Kidney tubule cell (primary cell): ENCODE measurements around the gene USH2A.

Source experiments
- DNase-seq: peaks from one replicate; pipeline ENCODE4 v3.0.0-alpha.2; 2018; ENCODE audit warnings: low spot score

The USH2A gene

DNA sequence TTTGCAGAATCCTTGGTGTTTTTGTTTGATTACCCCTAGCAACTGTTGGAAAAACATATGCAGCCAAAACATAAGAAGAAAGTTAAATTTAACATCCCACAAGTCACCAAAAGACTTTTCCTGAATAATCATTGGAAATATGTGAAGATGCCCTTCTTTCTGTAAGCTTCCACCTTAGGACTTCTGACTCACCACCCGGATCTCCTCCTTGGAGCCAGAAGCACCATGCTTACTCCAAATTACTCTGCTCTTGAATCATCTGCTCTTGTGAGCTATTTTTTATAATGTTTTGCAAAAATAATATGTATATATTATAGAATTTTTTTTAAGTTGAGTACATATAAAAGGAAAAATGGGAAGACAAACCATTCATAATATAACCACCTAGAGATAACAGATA is 464.4 kb downstream of the USH2A start:
- DNase-seq: no peak

DNA sequence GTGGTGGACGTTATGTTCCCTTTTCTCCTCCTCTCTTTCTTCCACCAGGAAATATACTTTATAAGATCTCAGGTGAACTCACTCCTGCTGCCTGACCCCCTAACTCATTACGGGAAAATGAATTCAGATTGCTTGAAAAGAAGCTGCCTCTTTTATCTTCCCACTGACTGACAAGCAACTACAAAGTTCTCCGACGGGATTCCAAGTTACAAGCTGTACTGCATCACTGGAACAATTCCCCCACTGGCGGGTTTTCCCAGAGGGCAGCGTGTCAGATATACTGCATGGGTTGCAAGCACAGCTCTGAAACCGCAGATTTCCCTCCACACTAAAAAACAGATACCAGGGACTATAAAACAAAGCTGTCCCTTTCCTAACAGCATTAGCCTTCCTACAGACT is 465.6 kb downstream of the USH2A start:
- no peak for DNase-seq

DNA sequence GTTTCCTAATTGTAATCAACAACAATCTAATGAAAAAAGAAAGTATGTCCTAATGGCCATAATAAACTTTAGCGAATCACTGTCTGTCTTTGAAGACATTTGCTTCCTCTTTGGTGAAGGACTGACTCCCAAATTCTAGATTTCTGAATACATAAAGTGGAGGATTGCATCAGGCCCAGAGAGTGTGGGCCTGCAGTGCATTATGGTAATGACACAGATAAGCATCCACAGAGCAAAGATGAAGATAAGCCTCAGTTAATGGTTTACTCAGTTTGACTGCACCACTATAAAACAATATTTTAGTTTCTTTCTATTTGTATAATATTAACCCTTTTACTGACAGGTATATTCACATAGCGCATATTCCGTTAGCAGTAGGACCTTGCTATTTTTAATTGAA is 490.7 kb downstream of the USH2A start:
- DNase-seq: no peak

DNA sequence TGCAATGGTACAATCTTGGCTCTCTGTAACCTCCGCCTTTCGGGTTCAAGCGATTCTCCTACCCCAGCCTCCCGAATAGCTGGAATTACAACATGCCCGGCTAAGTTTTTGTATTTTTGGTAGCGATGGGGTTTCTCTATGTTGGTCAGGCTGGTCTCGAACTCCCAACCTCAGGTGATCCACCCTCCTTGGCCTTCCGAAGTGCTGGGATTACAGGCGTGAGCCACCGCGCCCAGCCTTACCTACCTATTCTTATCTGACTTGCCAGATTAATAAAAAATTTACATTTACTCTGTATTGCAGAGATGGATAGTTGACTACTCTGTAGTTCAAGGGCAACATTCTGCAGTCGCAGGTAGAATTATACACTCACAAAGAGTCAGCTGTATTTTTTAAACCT is 496.6 kb downstream of the USH2A start:
- DNase-seq: no peak

DNA sequence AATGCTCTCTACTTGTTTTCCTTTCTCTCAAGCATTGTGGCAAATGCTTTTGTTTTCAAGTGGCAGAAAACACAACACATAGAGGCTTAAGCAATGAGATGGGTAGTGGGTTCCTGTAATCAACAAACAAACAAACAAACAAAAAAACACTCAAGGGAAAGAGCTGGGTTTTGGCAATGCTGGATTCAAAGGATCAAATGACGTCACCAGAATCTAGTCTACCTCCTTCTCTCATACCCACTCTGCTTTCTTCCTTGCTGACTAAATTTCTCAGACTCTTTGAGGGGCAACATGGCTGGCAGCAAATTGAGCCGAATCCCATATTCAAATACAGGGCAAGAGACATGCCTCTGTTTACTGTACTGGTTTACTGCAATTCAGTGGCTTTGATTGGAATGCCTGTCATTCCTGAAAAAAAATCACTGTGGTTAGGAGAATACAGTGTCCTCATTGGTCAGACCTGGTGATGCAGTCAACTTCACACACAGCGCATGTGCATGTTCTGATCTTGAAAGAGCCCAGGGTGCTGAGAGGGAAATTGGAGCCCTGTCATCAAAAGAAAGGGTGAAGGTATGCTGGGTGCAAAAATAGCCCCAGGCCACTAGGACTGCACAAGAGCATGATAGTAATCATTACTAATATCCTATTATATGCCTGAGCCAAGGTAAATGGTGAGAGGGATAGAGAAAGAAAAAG is 500.0 kb downstream of the USH2A start:
- no peak for DNase-seq

DNA sequence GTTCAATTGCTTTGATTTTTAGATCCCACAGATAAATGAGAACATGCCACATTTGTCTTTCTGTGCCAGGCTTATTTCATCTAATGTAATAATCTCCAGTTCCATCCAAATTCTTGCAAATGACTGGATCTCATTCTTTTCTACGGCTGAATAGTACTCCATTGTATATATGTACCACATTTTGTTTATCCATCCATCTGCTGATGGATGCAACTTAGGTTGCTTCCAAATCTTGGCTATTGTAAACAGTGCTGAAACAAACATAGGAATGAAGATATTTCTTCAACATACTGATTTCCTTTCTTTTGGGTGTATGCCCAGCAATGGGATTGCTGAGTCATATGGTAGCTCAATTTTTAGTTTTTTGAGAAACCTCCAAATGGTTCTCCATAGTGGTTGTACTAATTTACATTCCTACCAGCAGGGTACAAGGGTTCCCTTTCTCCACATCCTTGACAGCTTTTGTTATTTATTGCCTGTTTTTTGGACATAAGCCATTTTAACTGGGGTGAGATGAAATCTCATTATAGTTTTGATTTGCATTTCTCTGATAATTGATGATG is 511.8 kb downstream of the USH2A start:
- no peak for DNase-seq

DNA sequence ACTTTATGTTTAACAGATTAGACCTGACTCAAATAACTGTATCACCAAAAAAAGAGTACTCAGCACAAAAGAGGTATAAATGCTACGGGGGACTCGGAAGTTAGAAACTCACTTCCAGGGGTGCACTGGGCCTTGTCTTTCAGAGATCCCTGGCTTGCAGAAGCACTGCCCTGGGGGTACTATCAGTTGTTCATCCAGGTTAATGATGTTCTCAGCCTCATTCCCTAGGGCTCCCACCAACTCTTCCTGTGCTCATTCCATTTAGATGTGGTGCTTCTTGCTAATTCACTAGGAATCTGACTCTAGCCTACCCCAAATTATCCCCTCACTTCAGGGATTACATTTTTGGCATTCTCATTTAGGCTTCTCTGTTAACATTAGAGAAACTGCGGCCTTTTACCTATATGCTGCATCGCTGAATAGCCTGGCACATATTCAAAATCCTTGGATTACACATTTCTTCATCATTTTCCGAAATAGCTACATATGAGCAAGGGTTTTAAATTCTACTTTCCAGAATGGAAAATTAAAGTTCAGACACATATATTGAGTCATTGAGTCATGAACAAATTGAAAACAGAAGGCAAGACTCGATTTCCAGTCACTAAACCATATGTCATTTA is 517.6 kb downstream of the USH2A start:
- no peak for DNase-seq

DNA sequence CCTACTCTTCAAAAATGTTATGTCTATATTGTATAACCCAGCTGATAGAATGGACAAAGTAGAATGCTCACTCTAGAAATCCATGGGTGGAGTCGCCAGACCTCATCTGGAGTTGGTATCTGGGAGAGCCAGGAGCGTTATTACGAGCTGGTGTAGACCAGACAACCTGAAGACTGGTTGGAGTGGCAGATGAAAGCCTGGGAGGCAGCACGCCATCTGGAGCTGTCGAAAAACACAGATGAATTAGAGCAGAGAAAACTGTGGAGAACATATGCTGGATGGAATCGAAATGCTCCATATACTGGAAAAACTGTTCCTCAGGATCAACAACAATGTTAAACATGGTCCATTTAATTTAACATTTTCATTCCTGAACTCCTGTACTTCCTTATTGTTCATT is 522.6 kb downstream of the USH2A start:
- DNase-seq: no peak

DNA sequence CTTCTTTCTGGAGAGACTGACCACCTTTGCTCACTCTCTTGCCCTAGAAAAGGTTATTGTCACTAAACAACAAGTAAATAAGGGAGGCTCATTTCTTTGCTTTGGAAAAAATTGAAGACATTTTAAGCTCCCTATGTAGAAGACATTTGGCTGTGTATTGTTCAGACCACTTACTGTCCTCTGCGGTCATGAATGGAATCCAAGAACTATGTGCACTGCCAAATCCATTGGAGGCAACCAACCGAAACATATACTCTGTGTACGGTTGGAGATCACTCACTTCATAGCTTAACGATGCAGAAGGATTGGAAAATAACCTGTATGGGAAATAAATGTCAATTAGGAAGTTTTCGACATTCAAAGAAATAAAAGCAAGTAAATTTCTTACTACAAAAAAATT is 523.3 kb downstream of the USH2A start:
- DNase-seq: peak; percentile 31

DNA sequence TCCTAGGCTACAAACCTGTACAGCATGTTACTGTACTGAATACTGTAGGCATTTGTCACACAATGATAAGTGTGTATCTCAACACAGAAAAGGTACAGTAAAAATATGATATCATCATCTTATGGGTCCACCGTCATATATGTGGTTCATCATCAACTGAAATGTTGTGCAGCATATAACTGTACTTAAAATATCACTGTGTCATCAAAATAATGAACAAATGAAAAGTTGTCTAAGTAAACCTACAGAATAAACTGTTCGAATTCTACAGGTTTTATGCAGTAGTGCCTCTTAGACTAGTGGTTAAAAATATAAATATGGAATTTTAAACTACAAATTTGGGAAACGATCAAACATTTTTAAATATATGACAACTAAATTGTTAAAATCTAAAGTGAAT is 527.4 kb downstream of the USH2A start:
- no peak for DNase-seq

DNA sequence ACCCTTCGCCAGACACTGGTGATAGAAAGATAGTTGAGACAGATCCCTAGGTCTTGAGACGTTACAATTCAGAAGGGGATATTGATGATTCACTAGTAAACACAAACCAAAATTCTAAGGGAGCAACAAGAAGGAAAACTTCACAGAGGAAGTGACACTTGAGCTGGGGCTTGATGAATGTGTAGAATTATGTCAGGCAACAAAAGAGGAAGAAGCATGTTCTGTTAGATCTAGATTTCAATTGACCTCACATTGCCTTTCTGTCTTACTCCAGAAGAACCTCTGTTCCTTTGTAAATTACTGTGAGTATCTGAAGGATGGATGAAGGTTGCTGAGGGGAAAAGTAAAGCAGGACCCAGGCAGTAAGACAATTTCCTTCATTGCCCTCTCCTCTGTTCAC is 528.0 kb downstream of the USH2A start:
- no peak for DNase-seq

DNA sequence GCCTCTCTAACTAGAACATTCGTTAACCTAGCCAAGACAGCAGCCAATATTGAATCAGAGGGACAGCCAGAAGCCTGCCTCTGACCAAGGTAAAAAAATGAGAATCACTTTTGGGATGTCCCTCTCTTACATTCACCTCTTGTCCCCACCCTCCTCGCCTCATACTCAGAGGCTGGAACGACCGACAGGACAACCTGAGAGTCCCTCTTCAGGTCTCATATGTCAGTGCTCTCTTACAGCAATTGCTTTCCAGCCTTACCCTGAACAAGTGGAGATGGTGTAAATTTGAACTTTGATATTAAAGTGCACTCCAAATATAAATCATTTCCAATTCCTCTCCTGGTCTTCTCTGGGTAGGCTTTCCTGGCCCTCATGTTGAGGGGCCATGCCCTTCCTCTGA is 528.6 kb downstream of the USH2A start:
- DNase-seq: no peak

DNA sequence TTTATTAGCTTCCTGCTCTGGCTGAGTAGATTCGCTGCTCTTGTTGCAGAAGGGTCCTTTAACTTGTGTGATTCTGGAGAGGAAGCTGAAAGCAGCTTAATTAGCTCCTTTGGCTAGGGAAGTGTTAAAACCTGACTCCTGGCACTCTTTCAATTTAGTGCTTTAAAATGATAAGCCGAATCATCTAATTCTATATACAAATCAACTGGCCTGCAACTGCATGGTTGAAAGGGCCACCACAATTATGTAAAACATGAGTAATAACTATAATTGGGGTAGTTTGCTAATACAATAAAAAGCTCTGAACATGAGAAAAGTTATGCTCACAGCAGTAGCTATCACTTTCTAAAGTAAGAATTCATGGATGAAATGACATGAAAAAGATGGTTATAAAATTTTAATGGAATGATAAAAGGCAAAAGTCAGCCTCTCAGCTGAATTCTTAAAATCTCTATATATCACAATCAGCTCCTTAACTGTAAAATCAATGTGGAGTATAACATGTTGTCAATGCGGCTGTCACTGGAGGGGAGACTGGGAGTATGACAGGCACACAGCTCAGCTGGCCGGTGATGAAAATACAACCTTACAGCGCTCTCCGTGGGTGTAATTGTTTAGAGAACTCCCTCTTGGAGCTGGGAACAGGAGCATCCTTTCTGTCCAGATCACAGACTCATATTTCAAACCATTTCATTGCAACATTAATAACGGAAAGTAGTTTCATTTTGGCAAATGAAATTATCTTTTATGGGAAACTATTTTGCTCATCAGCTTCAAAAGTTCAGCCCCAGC is 531.8 kb downstream of the USH2A start:
- DNase-seq: no peak

DNA sequence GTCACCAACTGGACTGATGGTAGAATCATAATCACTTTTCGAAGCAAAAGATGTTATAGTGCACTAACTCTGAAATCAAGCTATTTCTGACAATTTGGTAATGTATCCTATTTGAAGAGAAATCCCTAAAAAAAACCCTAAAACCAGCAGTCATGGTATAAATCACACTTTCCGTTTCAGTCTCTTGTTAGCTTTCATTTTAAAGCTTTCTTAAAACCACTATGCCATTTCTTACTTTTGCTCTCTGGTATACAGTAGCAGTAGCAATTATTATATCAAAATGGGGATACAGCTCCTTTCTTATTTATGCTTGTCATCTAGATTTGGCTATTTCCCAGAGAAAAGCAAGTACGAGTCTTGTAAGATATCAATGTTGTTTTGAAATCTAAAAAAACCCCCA is 532.8 kb downstream of the USH2A start:
- DNase-seq: no peak

DNA sequence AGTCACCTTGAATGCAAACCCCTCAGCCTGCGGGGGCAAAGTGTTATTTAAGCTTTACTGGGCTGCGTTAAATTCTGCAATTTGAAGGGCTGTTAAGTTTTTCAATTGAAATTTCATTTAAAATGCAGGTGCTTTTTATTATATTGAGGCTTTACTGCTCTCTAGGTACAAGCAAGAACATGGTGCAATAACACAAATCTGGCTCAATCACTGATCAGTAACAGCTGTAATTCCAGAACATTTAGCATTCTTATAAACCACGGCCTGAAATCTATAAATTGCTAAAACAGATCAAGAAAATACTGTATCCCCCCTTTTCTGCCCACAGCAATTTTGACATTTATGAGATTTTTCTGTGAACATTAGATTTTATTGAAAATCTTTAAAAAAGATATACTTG is 533.4 kb downstream of the USH2A start:
- DNase-seq: no peak

DNA sequence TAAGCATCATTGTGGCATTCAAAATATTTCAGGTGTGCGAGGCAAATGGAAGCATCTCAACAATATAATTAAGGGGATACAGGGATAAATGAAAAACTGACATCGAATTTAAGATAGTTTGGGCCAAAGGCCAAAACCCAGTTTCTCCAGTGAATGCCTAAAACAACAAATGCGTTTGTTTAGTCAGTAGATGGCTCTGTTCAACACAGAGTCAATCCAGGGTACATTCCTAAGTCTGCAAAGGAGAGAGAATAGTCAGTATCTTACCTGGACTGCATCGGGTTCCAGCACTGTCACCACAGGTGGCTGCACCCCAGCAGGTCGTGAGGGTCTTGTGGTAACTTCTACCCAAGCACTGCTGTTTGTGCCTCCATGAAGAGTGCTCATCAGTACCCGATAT is 535.1 kb downstream of the USH2A start:
- DNase-seq: no peak

DNA sequence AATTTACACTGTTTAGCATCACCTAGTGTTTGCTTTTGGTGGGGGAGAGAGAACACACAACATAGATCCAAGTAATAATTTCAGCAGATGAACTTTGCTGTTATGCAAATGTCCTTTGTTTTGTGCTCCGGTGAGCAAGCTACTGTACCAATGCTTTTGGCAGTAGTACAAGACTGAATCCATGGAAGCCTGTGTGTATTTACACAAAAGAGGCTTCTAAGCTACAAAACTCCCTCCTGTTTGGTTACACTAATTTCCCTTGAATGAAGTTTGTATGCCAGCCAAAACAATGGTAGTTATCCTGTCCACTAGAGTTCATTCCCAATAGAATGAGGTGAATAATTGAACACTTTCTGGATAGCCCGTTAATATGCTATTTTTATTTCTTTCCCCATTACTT is 535.6 kb downstream of the USH2A start:
- DNase-seq: no peak

DNA sequence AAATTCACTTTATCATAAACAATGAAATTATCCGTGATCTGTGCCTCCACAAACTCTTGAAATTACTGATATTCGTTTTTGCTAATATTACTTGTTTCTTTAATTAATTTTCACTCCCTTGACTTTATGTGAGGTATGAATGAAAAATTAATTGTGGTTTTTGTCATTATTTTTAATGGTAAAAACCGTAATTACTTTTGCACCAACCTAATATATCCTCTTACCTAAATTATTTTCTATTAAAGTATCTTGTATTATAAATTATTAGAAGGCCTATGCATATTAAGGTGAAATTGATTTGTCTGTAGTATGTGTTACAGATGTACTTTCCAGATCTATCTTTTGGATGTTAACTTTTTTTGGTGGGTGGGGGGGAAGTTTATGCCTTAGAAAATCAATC is 540.2 kb downstream of the USH2A start:
- DNase-seq: no peak

DNA sequence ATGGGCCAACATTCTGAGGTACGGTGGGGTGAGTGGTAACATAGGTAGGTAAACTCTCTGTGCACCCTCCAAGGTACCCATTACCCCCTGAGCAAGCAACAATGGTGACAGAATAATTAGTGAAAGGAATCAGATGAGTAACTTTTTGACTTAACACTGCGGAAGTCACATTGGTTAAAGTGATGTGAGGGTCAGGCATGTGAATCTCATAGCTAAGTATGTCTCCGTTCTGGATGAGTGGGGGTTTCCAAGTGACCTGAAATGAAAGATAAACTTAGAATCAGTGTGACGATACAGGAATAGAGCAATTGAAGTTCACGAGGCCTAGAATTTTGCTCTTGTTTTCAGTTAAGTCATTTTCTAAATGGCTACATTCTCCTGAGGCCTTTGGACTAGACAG is 544.4 kb downstream of the USH2A start:
- DNase-seq: no peak

DNA sequence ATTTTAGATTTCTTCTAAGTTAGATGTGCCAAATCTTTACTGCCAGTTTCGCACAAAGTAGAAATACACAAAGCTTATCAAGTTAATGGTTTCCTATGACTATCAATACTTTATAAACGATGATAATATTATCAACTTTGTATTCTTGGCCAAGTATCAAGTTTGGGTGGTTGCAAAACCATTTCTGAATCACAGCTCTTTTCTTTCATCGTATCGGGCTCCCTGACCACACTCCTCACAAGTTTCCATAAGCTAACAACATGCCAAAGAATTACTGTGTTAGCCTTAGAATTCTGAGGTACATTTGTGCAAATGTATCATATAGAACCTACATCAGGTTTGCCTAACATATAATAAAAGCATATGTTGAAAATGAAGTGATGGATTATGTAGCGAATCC is 545.1 kb downstream of the USH2A start:
- no peak for DNase-seq

DNA sequence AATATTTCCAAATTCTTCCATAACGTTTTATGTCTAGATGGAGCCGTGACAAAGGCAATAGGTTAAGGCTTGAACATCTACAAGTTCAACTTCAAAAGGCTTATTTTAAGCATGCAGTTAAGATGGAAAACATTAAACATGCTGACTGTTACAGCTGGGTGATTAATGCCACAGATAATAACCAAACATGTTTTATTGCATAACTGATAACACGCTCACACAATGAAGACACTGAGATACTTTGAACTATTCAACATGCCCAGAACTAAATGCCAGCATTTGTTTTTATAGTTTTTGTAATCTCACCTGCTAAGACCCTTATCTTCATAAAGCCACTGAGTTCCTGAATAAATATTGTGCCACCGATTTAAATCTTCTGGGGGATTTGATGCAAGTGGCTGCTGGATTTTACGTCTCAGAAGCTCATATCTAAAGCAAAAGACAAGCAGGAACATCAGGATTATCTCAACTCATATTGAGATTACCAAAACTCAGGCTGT is 545.7 kb downstream of the USH2A start:
- DNase-seq: no peak

DNA sequence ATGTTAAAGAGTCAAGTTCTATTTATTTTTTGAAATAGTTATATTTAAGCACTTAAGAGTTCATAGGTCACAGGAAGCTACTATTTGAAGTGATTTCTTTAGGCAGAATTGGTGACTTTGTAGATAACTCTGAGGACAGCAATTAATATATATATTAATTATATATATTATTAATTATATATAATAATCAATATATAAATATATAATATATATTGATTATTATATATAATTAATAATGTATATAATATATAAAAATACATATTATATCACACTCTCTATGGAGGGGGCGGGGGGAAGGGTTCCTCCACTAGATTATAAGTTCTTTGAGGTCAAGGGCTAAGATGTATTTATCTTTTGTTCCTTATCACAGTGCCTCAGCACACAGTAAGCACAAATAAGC is 547.5 kb downstream of the USH2A start:
- DNase-seq: no peak

DNA sequence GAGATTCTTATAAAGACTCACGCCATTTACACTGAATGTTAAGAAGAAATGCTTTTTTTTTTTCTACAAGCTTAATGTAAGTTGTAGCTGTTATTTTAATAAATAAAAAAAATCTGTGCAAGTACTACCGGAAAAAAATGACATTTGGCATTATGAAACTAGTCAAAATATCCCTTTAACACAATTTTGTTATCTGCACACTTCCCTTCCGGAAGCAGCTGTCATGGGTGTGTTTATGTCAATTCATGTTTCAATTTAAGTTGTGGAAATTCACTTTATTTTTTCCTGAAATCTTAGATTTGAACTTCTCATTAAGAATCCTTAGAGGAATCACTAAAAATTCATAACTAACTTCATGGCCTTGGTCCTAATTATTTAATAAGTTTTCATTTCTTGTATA is 548.0 kb downstream of the USH2A start:
- DNase-seq: no peak
